GM18861 (cell line): Measurements from ENCODE around the gene CKS1B.
"Not testable (repeated sequence)": the region's sequence is repeated elsewhere in the genome, so short reads cannot be mapped to it uniquely, and the experiment has no call there.

Experiments
- ATAC-seq: cut with Tn5 transposase; IDR thresholded peaks from one replicate; pipeline ENCODE4 v1.9.1; 2021; ENCODE audit not compliant: unreplicated experiment

CKS1B gene

DNA sequence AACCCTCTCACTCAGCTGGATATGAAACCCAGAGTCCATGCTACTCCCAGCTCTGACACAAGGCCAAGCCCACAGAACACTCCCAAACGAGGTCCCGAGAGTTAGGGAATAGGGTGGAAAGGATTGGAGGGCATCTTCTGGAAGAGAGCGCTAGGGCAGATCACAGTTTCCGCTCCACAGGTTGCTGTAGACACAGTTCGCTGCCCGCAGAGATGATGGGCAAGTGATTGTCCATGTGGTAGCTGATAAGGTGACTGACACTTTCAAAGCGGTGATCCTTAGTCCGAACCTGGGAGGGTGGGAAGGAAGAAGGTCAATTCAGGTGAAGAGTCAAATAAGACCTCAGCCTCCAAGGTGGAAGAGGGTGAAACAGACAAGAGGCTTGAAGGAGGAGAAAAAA lies 10.8 kb upstream of the CKS1B start:
- ATAC-seq: no peak

DNA sequence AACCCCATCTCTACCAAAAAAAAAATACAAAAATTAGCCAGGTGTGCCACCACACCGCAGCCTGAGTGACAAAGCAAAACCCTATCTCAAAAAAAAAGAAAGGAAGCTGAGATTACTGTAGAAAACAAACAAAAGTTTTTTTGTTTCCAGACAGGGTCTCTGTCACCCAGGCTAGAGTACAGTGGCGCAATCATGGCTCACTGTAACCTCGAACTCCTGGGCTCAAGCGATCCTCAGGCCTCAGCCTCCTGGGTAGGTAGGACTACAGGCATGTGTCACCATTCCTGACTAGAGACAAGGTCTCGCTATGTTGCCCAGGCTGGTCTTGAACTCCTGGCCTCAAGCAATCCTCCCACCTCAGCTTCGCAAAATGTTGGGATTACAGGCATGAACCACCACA lies 10.1 kb upstream of the CKS1B start:
- ATAC-seq: no peak

- no peak for ATAC-seq
These were observed 8.4 kb upstream of the CKS1B start for GRCh38 chr1:154966111-154966510.

DNA sequence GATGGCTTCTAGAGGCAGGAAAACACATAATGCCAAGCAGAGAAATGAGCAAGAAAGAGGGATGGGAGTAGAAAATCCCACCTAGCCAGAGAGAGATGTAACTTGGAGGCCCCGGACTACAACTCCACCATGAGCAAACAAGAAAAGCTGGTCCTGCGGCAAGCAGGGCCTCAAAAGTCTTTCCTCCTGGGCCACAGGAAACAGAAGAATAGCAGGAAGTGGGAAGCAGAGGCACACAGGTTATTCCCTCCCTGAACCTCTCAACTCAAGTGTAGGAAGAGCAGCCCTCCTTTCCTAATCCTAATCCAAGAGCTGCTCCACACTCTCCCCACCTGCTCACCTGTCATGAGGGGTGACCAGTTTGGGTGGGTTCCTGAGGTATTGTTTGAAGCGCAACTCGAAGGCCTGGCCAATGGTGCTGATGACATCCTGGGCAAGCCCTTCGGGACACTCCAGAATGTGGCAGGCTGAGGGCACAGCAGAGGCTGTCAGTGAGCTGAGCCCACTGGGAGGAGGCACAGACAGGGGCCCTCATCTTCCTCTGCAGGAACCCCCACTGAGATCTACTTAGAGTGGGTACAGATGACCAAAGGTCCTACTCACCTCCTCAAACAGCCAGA lies 7.0 kb upstream of the CKS1B start:
- no peak for ATAC-seq

DNA sequence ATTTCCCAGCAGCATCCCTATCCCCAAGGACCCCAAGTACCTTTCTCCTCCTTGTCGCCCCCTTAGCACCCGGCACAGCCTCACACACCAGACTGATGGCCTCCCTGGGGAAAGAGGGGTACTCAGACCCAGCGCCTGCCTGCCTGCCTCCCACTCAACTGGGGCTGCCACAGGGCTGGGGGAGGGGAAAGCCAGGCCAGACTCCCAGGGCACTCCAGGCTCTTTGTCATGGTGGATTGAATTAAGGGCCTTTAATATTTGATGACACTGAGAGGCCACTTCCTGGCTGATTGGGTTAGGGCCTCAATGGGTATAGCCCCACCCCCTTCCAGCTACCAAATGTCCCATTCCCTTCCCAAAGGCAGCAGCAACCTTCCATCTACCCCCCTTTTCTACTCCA lies 5.8 kb upstream of the CKS1B start:
- no peak for ATAC-seq

GRCh38 chr1:154969246-154969645 lies 5.2 kb upstream of the CKS1B start:
- no peak for ATAC-seq

GRCh38 chr1:154969860-154970452 lies 4.5 kb upstream of the CKS1B start:
- ATAC-seq: no peak

- no peak for ATAC-seq
These were observed 3.7 kb upstream of the CKS1B start, which contains the start of gene SHC1 for GRCh38 chr1:154970631-154971340. SHC1 (minus strand) TSS chr1:154970747; CDS start chr1:154970526, 221 bp downstream.

DNA sequence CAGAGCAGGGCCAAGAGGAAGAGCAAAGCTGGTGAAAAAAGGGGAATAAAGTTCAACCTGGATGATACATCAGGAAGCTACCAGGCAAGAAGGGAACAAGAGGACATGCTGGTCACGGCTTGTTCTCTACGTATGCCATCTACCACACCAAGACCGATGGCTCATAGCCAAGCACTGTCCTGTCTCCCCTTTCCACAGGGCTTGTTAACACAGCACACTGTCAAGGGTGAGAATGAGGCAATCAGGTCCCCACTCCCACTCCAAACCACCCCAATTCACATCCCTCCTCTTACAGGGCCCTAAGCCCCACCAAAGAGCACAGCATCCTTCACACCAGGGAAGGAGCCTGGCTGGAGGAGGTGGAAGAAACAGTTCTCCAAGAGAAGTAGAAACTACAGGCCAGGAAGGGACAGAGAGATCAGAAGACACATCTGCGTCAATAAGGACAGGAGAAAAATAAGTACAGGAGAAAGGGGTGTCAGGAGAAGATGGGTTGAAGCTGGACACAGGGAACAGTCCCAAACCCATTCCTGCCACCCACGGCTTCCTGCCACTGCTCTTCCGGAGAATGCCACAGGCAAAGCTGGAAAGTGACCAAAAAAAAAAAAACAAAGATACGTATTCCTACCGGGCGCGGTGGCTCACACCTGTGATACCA lies 3.0 kb upstream of the CKS1B start:
- no peak for ATAC-seq

- ATAC-seq: no peak
These were observed 2.3 kb upstream of the CKS1B start for GRCh38 chr1:154972213-154972516.

DNA sequence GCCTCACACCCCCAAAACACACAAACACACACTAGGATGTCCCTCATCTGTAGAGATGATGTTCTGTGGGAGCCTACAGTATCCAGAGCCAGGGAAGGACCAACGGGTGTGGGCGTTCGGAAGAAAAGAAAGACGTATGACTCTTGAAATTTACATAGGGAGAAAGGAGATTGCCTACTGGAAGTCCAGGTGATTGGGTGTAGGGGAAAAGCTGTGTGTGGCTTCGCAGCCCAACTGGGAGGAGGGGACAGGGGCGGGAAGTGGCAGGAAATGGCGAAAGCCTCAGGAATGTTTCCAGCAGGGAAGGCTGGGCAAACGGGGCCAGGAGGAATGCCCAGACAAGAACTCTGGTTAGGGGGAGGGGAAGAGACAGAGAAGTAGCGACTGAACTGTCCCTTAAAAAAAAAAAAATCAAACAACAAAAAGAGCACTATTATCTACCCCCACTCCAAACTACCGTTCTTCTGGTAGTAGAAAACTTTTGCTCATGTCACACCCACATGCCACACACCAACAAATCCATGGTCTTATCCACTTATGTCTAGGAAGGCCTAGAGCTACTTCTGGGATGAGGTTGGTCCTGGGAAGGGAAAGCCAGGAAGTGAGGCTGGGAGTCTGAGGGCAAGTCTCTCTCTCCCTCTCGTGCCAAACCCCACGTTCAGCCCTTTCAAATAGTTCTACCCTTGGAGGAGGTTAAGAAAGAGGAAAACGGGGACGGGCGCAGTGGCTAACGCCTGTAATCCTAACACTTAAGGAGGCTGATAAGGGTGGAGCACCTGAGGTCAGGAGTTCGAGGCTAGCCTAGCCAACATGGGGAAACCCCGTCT lies 1.8 kb upstream of the CKS1B start:
- no peak for ATAC-seq

DNA sequence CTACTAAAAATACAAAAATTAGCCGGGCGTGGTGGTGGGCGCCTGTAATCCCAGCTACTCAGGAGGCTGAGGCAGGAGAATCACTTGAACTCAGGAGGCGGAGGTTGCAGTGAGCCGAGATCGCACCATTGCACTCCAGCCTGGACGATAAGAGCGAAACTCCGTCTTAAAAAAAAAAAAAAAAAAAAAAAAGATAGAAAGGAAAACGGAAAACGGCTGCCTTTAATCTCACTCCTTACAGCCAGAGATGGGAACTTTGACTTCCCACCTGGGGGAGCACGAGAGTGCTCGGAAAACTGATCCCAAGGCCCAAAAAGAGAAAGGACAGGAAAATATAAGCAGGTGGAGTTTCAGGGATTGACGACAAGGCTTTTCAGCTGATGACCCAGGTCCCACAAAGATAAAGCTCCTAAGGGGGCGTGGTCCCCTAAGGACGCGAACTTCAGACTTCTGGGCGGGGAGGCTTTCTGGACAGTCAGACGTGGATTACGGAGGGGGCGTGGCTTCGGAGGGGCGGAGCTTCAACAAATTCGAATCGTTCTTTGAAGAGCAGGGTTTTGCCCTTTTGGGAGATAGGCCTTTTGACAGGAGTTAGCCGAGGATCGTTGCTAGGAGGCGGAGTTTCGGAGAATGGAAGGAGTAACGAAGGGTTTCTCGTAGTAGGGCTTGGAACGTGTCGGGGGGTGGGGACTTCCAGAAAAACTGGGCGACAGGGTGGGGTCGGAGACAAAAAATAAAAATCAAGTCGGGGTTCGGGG lies 958 bp upstream of the CKS1B start:
- ATAC-seq: no peak

GRCh38 chr1:154974808-154975408 lies 427 bp downstream of the CKS1B start:
- peak; percentile 46 for ATAC-seq

DNA sequence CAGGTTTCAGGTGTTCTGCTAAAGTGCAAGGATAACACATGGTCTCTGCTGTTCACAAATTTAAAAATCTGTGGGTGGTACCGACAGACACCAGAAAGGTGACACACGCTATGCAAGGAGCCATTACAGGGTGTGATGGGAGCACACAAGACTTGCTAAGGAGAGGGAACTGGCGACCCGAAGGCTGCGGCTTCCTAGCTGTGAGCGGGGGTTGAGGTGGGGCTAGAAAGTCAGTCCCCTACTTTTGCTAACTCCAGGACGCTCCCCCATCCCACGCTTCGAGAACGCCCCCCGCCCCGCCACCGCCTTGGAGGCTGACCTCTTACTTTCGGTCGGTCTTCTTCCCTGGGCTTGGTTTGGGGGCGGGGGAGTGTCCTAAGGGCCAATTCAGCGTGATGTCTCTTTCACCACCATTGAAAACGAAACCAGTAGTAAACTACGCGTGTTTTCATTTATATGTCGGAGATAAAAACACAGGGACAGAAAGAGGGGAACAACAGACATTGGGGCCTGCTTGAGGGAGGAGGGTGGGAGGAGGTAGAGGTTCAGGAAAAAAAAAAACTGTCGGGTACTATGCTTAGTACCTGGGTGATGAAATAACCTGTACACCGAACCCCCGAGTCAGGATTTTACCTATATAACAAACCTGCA lies 1.1 kb downstream of the CKS1B start:
- ATAC-seq: no peak

GRCh38 chr1:154977762-154978161 lies 3.3 kb downstream of the CKS1B start:
- ATAC-seq: not testable (repeated sequence)

DNA sequence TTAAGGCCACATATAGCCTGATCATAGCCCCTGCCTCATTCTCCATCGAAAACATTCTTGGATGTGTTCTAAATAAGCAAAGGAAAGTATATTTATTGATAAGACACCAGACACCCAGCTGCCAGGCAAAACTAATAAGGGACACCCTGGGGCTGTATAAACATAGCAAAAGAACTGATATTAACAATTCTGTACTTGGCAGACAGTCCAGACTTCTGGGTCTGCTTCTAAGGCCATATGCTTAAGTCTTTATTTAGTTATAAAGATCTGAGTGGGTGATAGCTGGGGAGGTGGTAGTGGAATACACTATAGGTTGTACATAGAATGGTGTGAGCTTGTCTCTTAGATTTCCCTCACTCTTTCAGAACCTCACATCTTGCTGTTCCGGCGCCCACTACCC lies 3.9 kb downstream of the CKS1B start:
- ATAC-seq: no peak

DNA sequence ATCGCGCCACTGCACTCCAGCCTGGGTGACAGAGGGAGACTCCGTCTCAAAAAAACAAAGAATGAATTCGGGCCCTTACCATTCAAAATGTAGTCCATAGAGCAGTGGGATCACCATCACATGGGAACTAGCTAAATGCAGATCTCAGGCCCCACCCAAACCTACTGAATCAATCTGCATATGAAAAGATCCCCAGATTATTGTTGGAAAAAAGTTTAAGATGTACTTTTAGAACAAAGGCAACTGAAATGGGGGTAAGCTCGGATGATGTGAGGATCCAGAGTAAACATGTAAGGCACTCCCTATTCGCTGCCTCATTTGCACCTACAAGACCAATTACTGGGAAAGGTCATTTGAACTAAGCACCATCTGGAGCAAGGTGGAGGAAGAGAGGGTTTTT lies 7.9 kb downstream of the CKS1B start:
- no peak for ATAC-seq

DNA sequence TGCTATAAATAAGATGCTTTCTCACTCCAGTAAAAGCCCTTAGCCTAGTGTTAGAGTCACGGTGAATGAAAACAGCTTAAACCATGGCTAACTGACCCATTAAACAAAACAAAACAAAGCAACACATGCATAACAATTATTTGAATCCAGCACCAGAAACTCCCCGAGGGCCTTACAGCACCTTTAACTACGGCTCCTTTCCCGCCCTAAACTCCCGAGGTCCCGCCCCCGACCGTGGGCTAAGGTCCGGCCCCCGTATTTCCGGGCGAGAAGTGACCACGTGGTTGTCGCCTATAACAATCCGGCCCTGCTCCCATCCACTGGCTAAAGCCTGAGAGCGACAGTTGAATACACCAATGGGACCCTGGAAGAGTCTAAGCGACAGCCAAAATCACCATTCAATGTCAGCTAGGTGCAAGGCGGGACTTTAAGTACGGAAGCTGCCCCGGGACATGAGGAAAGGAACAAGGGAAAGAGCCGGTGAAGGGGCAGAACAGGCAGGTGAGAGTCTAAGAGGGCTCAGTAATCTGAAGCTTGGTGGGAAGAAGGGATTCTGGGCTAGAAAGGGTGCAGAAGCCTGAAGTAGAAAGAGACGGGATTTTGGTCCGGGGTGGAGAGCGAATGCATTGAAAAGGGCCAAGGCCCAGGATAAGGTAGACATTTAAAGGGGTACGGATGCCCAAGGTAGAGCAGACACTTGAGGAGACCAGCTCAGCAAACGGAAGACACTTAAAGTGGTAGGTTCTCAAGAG lies 8.6 kb downstream of the CKS1B start, which contains the start of gene FLAD1:
TSS of gene FLAD1 (plus strand) at position 448 of the 752 bp plus-strand sequence. CDS start 351 bp downstream, outside the sequence.
- peak; percentile 95 for ATAC-seq
